WTC11 (cell line): ENCODE results near the gene DHRSX. TPM values are rescaled to one million over a fixed set of nuclear protein-coding genes. Genes with fewer than 3 reads are reported as not detected.

Experiments
- ATAC-seq: fragments of 200-7000 bp; cut with Tn5 transposase; 2 replicates; pipeline ENCODE4 v1.10.0; 2021; ENCODE audit warnings: mild to moderate bottlenecking, moderate library complexity
- CTCF ChIA-PET: fragments of 300-600 bp; sonication (Branson Sonifier 250); formaldehyde crosslinking; loops from one replicate; lab custom pipeline; 2021; ENCODE audit warnings: antibody characterized with exemption; lab: Charles Lee
- POLR2A ChIA-PET: fragments of 350-600 bp; sonication (Branson Sonifier 250); formaldehyde crosslinking; loops from one replicate; lab custom pipeline; 2021; ENCODE audit warnings: antibody characterized with exemption; lab: Charles Lee
- DNase-seq: peaks from one replicate; pipeline ENCODE4 v3.0.0; 2021; ENCODE audit warnings: low spot score
- H3K27ac Mint-ChIP-seq: 2 replicates; pipeline ENCODE4 v1.8.0; 2021; ENCODE audit warnings: mixed read lengths
- H3K27me3 Mint-ChIP-seq: 2 replicates; pipeline ENCODE4 v1.8.0; 2021; ENCODE audit warnings: low read depth, mild to moderate bottlenecking, moderate library complexity, mixed read lengths
- H3K36me3 Mint-ChIP-seq: 2 replicates; pipeline ENCODE4 v1.8.0; 2021; ENCODE audit warnings: mixed read lengths
- H3K4me1 Mint-ChIP-seq: 2 replicates; pipeline ENCODE4 v1.8.0; 2022; ENCODE audit warnings: mixed read lengths
- H3K4me3 Mint-ChIP-seq: 2 replicates; pipeline ENCODE4 v1.8.0; 2021; ENCODE audit warnings: mild to moderate bottlenecking, moderate library complexity, mixed read lengths
- H3K9me3 Mint-ChIP-seq: 2 replicates; pipeline ENCODE4 v1.8.0; 2021; ENCODE audit warnings: mixed read lengths
- ATF2 ChIP-seq: sonication (generic); formaldehyde crosslinking; IDR thresholded peaks from 2 replicates; pipeline ENCODE4 v1.8.1; 2022; ENCODE audit warnings: low read depth, missing genetic modification reagents, borderline replicate concordance
- ATF6 ChIP-seq: sonication (generic); formaldehyde crosslinking; IDR thresholded peaks from 2 replicates; pipeline ENCODE4 v1.8.1; 2023; ENCODE audit warnings: mild to moderate bottlenecking, missing genetic modification reagents
- CREB1 ChIP-seq: sonication (generic); formaldehyde crosslinking; IDR thresholded peaks from 2 replicates; pipeline ENCODE4 v1.8.0; 2023; ENCODE audit warnings: mild to moderate bottlenecking, missing genetic modification reagents
- E2F5 ChIP-seq: sonication (generic); formaldehyde crosslinking; IDR thresholded peaks from 2 replicates; pipeline ENCODE4 v1.8.1; 2022; ENCODE audit warnings: mild to moderate bottlenecking, moderate library complexity, missing genetic modification reagents
- EMX1 ChIP-seq: fragments of 250-450 bp; sonication (Bioruptor Pico); IDR thresholded peaks from 2 replicates; pipeline ENCODE4 v1.8.0; 2021; ENCODE audit warnings: mild to moderate bottlenecking
- ETV6 ChIP-seq: sonication (generic); formaldehyde crosslinking; IDR thresholded peaks from 2 replicates; pipeline ENCODE4 v1.8.1; 2022; ENCODE audit warnings: mild to moderate bottlenecking, missing genetic modification reagents
- GTF2I ChIP-seq: fragments of 250-450 bp; sonication (Bioruptor Pico); conservative IDR thresholded peaks from 2 replicates; pipeline ENCODE4 v1.4.0; 2021; ENCODE audit warnings: mild to moderate bottlenecking
- HMGA2 ChIP-seq: fragments of 250-450 bp; sonication (Bioruptor Pico); IDR thresholded peaks from 2 replicates; pipeline ENCODE4 v1.4.0; 2021; ENCODE audit warnings: mild to moderate bottlenecking, moderate library complexity
- MYBL2 ChIP-seq: sonication (generic); formaldehyde crosslinking; IDR thresholded peaks from 2 replicates; pipeline ENCODE4 v1.8.1; 2023; ENCODE audit warnings: mild to moderate bottlenecking, moderate library complexity, missing genetic modification reagents
- NR1H2 ChIP-seq: sonication (generic); formaldehyde crosslinking; IDR thresholded peaks from 2 replicates; pipeline ENCODE4 v1.9.0; 2021; ENCODE audit warnings: mild to moderate bottlenecking, moderate library complexity, missing genetic modification reagents
- NR2C2 ChIP-seq: sonication (generic); formaldehyde crosslinking; IDR thresholded peaks from 2 replicates; pipeline ENCODE4 v1.8.0; 2022; ENCODE audit warnings: mild to moderate bottlenecking, missing genetic modification reagents
- NR3C1 ChIP-seq: sonication (generic); formaldehyde crosslinking; conservative IDR thresholded peaks from 2 replicates; pipeline ENCODE4 v1.8.1; 2023; ENCODE audit warnings: low read depth, mild to moderate bottlenecking, missing genetic modification reagents
- SMAD4 ChIP-seq: sonication (generic); formaldehyde crosslinking; IDR thresholded peaks from 2 replicates; pipeline ENCODE4 v1.8.0; 2022; ENCODE audit warnings: mild to moderate bottlenecking, missing genetic modification reagents
- ZNF219 ChIP-seq: sonication (generic); formaldehyde crosslinking; IDR thresholded peaks from 2 replicates; pipeline ENCODE4 v1.8.0; 2023; ENCODE audit warnings: missing genetic modification reagents, mild to moderate bottlenecking, borderline replicate concordance
- ZNF232 ChIP-seq: sonication (generic); formaldehyde crosslinking; IDR thresholded peaks from 2 replicates; pipeline ENCODE4 v1.8.0; 2022; ENCODE audit warnings: mild to moderate bottlenecking, missing genetic modification reagents
- ZNF396 ChIP-seq: fragments of 250-450 bp; sonication (Bioruptor Pico); IDR thresholded peaks from 2 replicates; pipeline ENCODE4 v1.8.0; 2021; ENCODE audit warnings: mild to moderate bottlenecking, moderate library complexity, borderline replicate concordance
- ZNF423 ChIP-seq: fragments of 250-450 bp; sonication (Bioruptor Pico); IDR thresholded peaks from 2 replicates; pipeline ENCODE4 v2.1.2; 2022; ENCODE audit warnings: mild to moderate bottlenecking, moderate library complexity
- ZNF671 ChIP-seq: fragments of 250-450 bp; sonication (Bioruptor Pico); IDR thresholded peaks from 2 replicates; pipeline ENCODE4 v1.8.0; 2021; ENCODE audit warnings: mild to moderate bottlenecking
- total RNA-seq: library from RNA; stranded (reverse); gene quantifications from 3 replicates; pipeline ENCODE4 v1.2.3, GENCODE V29; 2021
- TF ChIP-seq, protein P1 (sequence below): fragments of 200-600 bp; IDR thresholded peaks from 2 replicates; pipeline ENCODE4 v1.8.0; 2022; ENCODE audit warnings: antibody characterized with exemption
- TF ChIP-seq, protein P2 (sequence below): fragments of 250-450 bp; sonication (Bioruptor Pico); IDR thresholded peaks from 2 replicates; pipeline ENCODE4 v1.9.0; 2021; ENCODE audit warnings: mild to moderate bottlenecking, borderline replicate concordance

DHRSX gene
- total RNA-seq, 1 experiment from 2014 or later = 28.2 TPM

GRCh38 chrX:2502668-2503519, 2.1 kb upstream of the DHRSX start (continued):
- TF ChIP-seq HMGA2 (no peak), ATF6 (CRISPR knock-in tag) (no peak)

- ChIA-PET CTCF (no interaction called here), POLR2A (no interaction called here)
- TF ChIP-seq GTF2I (CRISPR knock-in tag) (no peak), ZNF423 (no peak)
- Mint-ChIP-seq H3K4me1 (peaks cover 23% of the 10 kb centered on the region), H3K27me3 (no peaks in the 10 kb centered on the region), H3K36me3 (no peaks in the 10 kb centered on the region; the same call in 1 of the 2 replicates), H3K9me3 (no peaks in the 10 kb centered on the region), H3K27ac (peak overlapping the region; percentile 53; the same call in 1 of the 2 replicates), H3K4me3 (peak overlapping the region; percentile 45)
- no peak for DNase-seq
- no peak for ATAC-seq
These were observed 1.4 kb upstream of the DHRSX start for GRCh38 chrX:2502120-2502667.

- H3K27ac Mint-ChIP-seq = no peak overlapping the region; the same call in 1 of the 2 replicates
- peaks cover 23% of the 10 kb centered on the region for H3K4me1 Mint-ChIP-seq
- H3K9me3 Mint-ChIP-seq = no peaks in the 10 kb centered on the region
- no peaks in the 10 kb centered on the region; the same call in 1 of the 2 replicates for H3K36me3 Mint-ChIP-seq
- ChIA-PET CTCF (no interaction called here), POLR2A (no interaction called here)
- peak overlapping the region; percentile 45 for H3K4me3 Mint-ChIP-seq
- DNase-seq (no peak), ATAC-seq (no peak)
- no peaks in the 10 kb centered on the region for H3K27me3 Mint-ChIP-seq
- no peak for TF ChIP-seq ZNF232 (CRISPR knock-in tag)
- no peak for TF ChIP-seq ZNF671 (CRISPR knock-in tag)
- TF ChIP-seq NR2C2 = no peak
- TF ChIP-seq NR1H2 (CRISPR knock-in tag) = no peak
- no peak for TF ChIP-seq EMX1 (CRISPR knock-in tag)
- TF ChIP-seq E2F5 = no peak
- no peak for TF ChIP-seq ETV6 (CRISPR knock-in tag)
- no peak for TF ChIP-seq ZNF396 (CRISPR knock-in tag)
- TF ChIP-seq ZNF219 = no peak
- TF ChIP-seq, protein P1, sequence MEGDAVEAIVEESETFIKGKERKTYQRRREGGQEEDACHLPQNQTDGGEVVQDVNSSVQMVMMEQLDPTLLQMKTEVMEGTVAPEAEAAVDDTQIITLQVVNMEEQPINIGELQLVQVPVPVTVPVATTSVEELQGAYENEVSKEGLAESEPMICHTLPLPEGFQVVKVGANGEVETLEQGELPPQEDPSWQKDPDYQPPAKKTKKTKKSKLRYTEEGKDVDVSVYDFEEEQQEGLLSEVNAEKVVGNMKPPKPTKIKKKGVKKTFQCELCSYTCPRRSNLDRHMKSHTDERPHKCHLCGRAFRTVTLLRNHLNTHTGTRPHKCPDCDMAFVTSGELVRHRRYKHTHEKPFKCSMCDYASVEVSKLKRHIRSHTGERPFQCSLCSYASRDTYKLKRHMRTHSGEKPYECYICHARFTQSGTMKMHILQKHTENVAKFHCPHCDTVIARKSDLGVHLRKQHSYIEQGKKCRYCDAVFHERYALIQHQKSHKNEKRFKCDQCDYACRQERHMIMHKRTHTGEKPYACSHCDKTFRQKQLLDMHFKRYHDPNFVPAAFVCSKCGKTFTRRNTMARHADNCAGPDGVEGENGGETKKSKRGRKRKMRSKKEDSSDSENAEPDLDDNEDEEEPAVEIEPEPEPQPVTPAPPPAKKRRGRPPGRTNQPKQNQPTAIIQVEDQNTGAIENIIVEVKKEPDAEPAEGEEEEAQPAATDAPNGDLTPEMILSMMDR = no peak
- TF ChIP-seq CREB1 (CRISPR knock-in tag) = no peak
- no peak for TF ChIP-seq MYBL2 (CRISPR knock-in tag)
- TF ChIP-seq SMAD4 = no peak
- TF ChIP-seq, protein P2, sequence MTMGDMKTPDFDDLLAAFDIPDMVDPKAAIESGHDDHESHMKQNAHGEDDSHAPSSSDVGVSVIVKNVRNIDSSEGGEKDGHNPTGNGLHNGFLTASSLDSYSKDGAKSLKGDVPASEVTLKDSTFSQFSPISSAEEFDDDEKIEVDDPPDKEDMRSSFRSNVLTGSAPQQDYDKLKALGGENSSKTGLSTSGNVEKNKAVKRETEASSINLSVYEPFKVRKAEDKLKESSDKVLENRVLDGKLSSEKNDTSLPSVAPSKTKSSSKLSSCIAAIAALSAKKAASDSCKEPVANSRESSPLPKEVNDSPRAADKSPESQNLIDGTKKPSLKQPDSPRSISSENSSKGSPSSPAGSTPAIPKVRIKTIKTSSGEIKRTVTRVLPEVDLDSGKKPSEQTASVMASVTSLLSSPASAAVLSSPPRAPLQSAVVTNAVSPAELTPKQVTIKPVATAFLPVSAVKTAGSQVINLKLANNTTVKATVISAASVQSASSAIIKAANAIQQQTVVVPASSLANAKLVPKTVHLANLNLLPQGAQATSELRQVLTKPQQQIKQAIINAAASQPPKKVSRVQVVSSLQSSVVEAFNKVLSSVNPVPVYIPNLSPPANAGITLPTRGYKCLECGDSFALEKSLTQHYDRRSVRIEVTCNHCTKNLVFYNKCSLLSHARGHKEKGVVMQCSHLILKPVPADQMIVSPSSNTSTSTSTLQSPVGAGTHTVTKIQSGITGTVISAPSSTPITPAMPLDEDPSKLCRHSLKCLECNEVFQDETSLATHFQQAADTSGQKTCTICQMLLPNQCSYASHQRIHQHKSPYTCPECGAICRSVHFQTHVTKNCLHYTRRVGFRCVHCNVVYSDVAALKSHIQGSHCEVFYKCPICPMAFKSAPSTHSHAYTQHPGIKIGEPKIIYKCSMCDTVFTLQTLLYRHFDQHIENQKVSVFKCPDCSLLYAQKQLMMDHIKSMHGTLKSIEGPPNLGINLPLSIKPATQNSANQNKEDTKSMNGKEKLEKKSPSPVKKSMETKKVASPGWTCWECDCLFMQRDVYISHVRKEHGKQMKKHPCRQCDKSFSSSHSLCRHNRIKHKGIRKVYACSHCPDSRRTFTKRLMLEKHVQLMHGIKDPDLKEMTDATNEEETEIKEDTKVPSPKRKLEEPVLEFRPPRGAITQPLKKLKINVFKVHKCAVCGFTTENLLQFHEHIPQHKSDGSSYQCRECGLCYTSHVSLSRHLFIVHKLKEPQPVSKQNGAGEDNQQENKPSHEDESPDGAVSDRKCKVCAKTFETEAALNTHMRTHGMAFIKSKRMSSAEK (CRISPR knock-in tag) = no peak
- no peak for TF ChIP-seq ATF2 (CRISPR knock-in tag)
- no peak for TF ChIP-seq NR3C1 (CRISPR knock-in tag)
These were observed 855 bp upstream of the DHRSX start for GRCh38 chrX:2501559-2502102.
